ENCODE results near the gene LYPD5.
"Not testable (repeated sequence)": the region's sequence is repeated elsewhere in the genome, so short reads cannot be mapped to it uniquely, and the experiment has no call there.

The LYPD5 gene

GRCh38 chr19:43802216-43802951 is at the start of gene LYPD5:
Gene LYPD5, minus strand, starts transcription at chr19:43802447. Its CDS starts 67 bp downstream, at chr19:43802380.
- no peak for DNase-seq

- no peak for DNase-seq
These were observed 46.6 kb upstream of the LYPD5 start for GRCh38 chr19:43848821-43849220.

GRCh38 chr19:43847884-43848283 is 45.6 kb upstream of the LYPD5 start:
- no peak for DNase-seq

DNA sequence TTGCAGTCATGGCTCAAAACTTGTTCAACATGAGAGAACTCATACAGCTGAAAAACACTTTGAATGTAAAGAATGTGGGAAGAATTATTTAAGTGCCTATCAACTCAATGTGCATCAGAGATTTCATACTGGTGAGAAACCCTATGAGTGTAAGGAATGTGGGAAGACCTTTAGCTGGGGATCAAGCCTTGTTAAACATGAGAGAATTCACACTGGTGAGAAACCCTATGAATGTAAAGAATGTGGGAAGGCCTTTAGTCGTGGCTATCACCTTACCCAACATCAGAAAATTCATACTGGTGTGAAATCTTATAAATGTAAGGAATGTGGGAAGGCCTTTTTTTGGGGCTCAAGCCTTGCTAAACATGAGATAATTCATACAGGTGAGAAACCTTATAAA is 45.0 kb upstream of the LYPD5 start:
- DNase-seq = no peak

DNA sequence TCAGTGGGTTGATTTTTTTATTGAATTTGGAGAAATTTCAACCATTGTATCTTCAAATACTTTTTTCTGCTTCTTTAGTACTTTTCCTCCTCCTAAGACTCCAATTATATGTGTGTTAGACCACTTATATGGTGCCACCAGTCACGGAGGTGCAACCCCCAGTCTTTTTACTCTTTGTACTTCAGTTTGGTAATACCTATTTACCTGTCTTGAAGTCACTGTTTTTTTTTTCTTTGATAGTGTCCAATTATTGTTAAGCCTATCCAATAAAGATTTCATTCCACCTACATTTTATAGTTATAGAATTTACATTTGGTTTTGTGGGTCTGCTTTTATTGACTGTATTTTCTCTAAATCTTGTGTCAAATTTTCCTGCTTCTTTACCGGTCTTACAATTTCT is 39.8 kb upstream of the LYPD5 start:
- DNase-seq = no peak

DNA sequence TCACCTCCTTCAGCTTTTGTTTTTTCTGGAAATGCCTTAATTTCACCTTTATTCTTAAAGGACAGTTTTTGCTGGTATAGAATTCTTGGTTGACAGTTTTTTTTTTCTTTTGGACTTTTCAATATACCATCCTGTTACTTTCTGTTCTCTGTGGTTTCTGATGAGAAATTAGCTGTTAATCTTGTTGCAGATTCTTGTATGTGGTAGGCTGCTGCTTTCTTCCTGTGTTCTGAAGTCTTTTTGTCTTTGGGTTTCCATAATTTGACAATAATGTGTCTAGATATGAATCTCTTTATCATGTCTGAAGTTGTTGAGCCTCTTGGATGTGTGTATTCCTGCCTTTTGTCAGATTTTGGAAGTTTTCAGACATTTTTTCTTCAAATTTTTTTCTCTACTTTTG is 36.9 kb upstream of the LYPD5 start:
- no peak for DNase-seq

GRCh38 chr19:43826787-43827754 is 24.8 kb upstream of the LYPD5 start, which contains the start of gene ZNF283:
Gene ZNF283, plus strand, starts transcription at chr19:43827321. Its CDS starts 6,184 bp downstream, at chr19:43833505.
- DNase-seq = peak; percentile 72

DNA sequence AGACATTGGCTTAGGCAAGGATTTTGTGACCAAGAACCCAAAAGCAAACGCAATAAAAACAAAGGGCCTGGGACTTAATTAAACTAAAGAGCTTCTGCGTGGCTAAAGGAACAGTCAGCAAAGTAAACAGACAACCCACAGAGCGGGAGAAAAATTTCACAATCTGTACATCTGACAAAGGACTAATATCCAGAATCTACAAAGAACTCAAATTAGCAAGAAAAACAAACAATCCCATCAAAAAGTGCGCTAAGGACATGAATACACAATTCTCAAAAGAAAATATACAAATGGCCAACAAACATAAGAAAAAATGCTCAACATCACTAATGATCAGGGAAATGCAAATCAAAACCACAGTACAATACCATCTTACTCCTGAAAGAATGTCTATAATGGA is 22.3 kb upstream of the LYPD5 start:
- DNase-seq = not testable (repeated sequence)

DNA sequence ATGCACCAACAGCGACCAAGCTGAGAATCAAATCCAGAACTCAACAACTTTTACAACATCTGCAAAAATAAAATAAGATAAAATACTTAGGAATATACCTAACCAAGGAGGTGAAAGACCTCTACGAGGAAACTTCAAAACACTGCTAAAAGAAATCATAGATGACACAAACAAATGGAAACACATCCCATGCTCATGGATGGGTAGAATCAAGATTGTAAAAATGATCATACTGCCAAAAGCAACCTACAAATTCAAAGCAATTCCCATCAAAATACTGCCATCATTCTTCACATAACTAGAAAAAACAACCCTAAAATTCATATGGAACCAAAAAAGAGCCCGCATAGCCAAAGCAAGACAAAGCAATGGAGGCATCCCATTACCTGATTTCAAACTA is 21.6 kb upstream of the LYPD5 start:
- not testable (repeated sequence) for DNase-seq

GRCh38 chr19:43820884-43821215 is 18.6 kb upstream of the LYPD5 start:
- no peak for DNase-seq

GRCh38 chr19:43820098-43820883 is 18.0 kb upstream of the LYPD5 start:
- no peak for DNase-seq

- no peak for DNase-seq
These were observed 16.3 kb upstream of the LYPD5 start for GRCh38 chr19:43818500-43818899.

DNA sequence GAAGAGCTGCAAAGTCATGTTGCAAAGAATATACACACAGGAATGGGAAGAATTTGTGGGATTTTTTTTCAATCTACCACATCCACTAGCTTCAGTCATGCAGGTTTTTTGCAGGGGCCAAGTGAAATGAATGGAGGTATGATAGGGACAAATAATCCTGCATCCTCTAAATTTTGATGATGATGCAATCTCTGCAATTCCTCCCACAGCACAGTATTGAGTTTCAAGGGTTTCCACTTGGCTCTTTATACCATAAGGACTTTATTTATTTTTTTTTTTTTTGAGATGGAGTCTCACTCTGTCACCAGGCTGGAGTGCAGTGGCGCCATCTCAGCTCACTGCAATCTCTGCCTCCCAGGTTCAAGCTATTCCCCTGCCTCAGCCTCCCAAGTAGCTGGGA is 15.2 kb upstream of the LYPD5 start:
- not testable (repeated sequence) for DNase-seq

- no peak for DNase-seq
These were observed 12.6 kb upstream of the LYPD5 start for GRCh38 chr19:43814663-43815352.

- no peak for DNase-seq
These were observed 10.4 kb upstream of the LYPD5 start for GRCh38 chr19:43812688-43813087.

DNA sequence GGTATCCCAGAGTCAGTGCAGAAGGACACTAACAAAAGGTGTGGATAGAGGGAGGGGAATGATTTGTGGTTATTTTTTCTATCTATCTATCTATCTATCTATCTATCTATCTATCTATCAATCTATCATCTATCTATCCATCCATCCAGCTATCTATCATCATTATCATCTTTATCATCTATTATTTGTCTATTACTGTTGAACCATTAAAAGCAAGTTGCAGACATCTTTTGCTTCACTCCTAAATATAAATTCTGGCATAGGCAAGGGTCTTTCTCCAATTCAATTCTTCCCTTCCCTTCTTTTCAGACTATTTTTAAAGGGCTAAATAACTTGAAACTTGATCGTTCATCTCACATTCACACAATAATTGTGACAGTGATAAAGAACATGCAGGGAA is 10.0 kb upstream of the LYPD5 start:
- no peak for DNase-seq

DNA sequence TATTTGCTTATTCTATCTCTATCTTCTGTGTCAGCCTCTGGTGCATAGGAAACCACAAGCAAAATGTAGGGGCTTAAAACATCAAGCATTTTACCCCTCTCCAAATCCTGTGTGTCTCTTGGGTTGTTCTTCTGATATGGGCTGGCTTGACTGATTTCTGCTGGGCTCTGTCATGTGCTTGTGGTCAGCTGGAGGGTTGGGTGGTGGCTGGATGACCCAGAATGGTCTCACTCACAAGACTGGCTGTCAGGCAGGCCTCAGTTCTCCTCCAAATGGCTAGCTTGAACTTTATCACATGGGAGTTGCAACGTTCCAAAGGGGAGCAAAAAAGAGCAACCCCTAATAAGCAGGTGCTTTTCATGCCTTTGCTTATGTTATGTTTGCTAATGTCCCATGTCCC is 9.6 kb upstream of the LYPD5 start:
- DNase-seq = no peak

DNA sequence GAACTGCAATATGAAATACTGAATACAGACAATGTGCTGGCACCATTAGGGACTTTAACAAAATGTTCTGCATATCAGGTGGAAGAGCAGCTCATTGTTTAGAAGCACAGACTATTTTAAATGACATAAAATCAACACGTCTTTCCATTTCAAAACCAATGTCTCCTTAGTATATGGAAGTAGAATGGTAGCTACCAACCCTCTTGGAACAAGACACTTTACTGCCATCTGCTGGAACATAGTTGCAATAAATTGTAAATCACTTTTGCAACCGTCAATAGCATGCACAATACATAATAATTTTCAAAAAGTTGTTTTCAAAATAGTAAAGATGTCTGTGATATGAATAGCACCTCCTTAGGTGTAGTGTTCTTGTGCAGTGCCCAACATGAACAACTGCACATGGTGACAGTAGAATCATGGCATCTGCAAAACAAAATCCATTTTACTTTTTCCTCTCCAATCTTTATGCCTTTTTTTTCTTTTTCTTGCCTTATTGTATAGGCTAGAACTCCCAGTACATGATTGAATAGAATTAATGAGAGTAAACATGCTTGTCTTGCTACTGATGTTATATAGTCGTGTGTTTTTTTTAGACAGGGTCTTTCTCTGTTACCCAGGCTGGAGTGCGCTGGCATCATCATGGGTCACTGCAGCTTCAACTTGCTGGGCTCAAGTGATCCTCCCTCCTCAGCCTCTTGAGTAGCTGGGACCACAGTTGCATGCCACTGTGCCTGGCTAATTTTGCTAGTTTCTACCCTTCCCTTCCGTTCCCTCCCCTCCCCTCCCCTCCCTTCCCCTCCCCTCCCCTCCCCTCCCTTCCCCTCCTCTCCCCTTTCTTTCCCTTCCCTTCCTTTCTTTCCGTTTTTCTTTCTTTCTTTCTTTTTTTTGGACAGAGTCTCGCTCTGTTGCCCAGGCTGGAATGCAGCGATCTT is 7.8 kb upstream of the LYPD5 start:
- peak; percentile 15 for DNase-seq

GRCh38 chr19:43807651-43808050 is 5.4 kb upstream of the LYPD5 start:
- DNase-seq = no peak

DNA sequence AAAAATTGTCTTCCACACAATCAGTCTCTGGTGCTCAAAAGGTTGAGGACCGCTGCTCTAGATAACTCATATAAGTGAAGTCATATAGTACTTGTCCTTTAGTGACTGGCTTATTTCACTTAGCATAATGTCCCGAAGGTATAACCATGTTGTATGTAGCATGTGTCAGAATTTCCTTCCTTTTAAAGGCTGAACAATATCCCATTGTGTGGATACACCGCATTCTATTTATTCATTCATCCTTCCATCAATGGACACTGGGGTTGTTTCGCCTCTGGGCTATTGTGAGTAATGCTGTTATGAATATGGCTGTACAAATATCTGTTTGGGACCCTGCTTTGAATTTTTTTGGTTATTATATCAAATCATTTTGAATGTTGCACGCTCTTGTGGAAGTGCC is 4.6 kb upstream of the LYPD5 start:
- no peak for DNase-seq

DNA sequence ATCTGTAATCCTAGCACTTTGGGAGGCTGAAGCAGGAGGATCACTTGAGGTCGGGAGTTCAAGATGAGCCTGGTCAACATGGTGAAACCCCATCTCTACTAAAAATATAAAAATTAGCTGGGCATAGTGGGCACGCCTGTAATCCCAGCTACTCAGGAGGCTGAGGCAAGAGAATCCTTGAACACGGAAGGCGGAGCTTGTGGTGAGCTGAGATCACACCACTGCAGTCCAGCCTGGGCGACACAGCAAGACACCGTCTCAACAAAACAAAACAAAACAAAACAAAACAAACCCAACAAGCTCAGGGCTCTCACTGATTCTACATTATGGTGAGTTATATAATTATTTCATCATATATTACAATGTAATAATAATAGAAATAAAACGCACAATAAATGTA is 4.2 kb upstream of the LYPD5 start:
- not testable (repeated sequence) for DNase-seq
